H54 (cell line): ENCODE results near the gene RASSF8.

Experiments
- DNase-seq: peaks from one replicate; pipeline ENCODE4 v3.0.0; 2011; ENCODE audit warnings: low spot score, mixed read lengths; ENCODE audit not compliant: insufficient read length
- FAIRE-seq: peaks from 3 replicates; lab custom pipeline; 2011; peaks lifted over from hg19 to GRCh38; lab: Jason Lieb, UNC
- POLR2A ChIP-seq: IDR thresholded peaks from 2 replicates; pipeline ENCODE4 v1.6.1; 2011; ENCODE audit warnings: low read depth, mild to moderate bottlenecking, low read length

The RASSF8 gene

DNA sequence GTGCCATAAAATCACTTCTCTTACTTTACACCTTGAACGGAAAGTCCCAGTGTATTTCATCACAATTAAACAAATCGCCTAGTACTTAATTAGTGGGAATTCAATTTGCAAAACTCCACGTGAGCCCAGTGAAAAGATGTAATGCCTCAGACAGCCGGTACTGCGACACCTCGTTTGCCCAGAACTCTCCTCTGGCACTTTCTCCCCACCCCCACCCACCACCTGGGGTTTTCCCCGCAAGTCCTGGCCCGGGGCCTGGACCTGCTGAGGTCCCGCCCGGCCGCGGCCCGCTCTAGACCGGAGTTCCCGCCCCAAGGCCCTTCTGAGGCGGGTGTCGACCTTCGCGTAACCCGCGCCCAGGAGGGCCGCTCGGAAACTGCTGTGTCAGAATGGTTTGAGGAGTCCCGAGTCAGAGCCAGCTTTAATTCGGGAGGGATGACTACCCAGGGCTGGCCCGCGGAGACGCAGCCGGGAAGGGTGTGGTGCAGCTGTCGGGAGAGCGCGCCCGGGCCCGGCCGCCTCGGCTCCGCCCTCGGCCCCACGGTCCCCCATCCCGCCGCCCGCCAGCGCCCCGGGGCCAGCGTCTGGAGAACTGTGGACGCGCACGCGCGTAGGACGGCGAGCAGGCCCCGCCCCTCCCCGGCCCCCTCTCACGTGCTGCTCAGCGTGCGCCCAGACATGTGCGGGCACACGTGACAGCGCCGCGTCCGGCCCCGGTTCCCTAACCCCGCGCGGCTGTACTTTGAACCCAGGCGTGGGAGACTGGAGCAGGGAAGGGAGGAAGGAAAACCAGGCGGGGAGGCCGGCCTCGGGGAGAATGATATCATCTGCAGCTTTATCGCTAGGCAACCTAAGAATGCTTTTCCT is 155.6 kb downstream of the RASSF8 start:
- peak; percentile 67 for TF ChIP-seq POLR2A
- DNase-seq (peak; percentile 86), FAIRE-seq (no peak)

DNA sequence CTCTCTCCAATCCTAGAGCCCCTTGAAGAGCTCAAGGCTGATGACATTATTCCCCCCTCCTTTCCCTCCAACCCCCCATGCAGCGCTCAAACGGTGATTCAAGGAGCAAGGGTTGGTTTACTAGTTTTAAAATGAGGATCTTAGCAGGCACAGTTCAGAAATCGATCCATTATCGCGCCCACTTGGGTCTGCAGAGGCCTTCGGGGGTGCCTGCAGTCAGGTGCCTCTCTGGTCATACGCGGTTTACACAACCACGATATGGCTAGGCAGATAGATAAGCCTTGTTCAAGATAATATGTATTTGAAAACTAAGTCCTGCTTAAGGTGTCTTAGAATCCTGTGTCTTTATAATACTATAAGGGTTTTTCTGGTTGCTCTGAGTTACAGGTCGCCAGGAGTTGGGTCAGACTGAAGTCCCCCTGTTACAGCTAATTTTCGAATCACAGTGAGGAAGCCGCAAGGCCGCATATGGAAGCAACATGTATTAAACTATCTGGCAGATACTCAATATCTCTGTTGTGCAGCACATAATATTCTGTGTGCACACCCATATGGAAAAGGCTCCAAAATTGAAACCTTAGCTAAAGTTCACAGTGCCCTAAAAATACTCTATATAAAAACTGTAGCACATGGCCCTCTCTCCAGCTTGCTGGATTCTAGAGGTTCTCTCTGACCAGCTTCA is 156.4 kb downstream of the RASSF8 start:
- DNase-seq (no peak), FAIRE-seq (no peak)
- TF ChIP-seq POLR2A, result no peak

DNA sequence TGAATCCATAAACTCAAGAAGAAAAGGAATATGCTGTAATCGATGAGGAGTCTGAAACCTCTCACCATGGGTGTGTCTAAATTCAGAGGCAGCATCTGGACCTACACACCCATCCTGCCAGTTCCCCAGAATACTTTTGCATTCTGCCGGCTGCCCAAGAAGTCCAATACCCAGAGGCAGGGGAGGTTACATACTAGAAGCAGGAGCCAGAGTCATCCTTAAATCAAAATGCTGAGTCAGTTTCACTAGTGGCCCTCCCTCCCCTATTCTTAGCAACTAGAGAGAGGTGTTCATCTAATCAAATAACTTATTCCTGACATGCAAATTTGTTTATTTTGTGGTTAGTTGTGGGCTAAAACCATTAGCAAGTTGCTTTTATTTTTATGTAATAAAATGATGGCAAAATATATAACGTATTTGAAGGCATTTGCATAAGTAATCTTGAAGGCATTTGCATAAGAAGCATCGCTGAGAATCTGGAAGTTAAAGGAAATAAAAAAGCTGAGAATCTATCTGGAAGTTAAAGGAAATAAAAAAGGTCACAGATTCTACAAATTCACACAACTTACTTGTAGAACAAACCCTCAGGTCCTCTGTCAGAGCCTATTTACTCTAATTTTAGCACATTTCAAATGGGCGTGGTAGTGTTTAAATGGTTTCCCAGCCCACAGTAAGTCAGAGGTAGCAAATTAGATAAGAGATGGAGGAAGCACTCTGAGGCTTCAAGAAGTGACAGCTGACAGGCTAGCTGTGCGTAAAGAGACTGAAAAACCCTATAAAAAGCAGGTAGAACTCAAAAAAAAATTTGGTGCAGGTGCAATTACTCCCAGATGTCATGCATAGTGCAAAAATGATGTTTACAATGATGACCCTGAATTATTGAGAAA is 158.6 kb downstream of the RASSF8 start:
- no peak for TF ChIP-seq POLR2A
- DNase-seq (no peak), FAIRE-seq (no peak)

DNA sequence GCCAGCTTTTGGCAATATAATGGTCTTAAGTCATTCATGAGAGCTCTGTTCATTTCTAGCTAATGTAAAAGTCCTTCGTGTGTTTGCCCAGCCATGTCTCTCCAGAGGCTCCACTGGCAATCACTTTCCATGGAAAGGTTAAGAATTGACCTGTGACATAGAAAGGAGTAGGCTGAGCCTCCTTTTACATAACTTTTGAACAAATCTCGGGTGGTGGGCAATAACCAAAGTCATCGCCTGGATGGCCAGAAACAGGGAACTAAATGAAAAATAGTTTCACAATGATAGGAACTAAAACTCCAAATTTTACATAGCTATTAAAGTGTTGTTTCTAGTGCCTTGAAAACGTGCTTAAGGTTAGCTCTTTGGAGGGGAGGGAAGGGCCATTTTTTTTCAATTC is 159.8 kb downstream of the RASSF8 start:
- TF ChIP-seq POLR2A, result no peak
- FAIRE-seq, result no peak
- DNase-seq, result no peak

DNA sequence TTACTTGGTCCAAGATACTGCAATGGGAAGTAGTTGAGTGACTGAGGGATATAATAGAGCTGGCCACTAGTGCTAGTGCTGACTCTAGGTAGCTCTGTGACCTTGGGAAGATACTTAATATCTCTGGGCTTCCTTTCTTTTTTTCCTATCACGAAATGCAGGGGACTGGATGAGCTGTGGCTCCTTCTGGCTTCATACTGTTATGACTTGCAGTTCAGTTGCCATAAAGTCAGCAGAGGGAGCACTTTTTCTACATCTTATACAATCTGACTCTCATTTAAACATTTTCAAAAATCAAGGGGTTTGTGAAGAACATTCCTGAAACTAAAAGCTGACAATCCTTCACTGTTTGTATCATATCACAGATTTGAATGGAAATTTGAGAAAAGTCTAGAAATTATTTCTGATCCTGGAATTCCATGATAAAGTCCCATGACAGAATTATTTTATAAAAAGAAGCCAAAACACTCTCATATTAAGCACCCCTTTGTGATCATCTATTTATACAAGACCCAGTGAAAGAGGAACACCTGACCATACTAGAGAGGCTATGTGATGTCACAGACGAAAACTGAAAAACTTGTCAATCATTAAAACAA is 161.0 kb downstream of the RASSF8 start:
- DNase-seq, result peak; percentile 23
- TF ChIP-seq POLR2A, result no peak
- FAIRE-seq, result peak; percentile 81

DNA sequence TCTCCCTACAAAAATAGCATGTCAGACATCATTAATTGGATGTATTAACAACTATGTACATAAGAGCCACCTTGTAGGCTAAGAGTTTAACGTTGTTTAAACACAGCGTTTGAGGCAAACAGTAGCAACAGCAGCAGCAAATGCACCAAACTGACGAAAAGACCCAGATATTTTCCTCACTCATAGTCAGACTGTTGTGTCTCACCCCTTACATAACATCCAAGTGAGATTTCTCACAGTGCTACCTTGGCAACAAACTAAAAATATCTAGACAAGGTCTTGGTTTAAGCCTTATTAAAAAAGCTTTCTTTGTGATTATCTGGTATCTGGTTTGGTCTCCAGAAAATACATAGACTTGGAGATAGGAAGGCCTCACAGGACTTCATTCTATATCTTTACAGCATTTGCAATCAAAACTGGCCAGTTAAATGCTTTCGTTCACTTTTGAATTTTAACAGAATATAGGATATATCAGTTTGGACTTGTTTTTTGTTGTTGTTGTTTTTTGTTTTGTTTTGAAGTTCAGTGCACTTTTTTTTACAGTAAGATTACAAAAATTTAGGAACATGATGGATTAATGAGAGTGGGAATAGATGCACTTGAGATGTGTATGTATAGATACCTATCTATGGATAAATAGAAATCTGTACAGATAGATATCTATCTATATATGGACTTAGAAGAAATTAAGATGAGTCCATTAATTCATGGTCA is 162.2 kb downstream of the RASSF8 start:
- no peak for DNase-seq
- FAIRE-seq, result no peak

DNA sequence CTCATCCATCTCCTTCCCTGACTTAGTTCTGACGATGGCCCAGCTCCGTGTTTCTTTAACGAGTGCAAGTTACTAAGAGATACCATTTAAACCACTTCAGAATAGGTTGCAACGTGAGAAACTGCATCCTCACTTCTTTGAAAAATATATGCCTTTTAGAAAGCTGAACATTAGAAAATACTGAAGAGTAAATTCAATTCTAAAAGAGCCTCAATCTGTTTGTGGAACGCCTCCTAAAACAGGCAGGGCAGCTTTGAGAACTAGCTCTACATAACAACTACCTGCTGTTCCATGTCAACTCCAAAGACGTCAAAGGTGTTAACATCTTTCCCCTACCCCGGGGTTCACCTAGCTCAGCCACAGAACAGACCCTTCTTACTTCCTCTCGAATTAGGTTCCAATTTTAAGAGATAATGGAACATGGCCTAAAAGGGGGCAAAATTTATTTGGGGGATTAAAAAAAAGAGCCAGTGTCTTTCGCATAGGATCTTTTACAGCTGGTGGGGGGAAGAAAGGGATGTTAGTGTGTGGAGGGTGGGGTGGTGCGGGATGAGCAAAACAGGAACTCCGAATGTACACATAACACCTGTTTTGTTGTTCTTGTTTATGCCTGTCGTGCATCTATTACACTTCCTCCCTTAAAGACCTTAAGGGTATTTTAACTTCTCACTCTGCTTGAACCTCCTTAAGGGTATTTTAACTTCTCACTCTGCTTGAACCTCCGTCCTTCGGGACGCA is 163.0 kb downstream of the RASSF8 start:
- TF ChIP-seq POLR2A, result no peak
- no peak for FAIRE-seq

More for the DNA sequence above, 162.2 kb downstream of the RASSF8 start:
- TF ChIP-seq POLR2A, result no peak

DNA sequence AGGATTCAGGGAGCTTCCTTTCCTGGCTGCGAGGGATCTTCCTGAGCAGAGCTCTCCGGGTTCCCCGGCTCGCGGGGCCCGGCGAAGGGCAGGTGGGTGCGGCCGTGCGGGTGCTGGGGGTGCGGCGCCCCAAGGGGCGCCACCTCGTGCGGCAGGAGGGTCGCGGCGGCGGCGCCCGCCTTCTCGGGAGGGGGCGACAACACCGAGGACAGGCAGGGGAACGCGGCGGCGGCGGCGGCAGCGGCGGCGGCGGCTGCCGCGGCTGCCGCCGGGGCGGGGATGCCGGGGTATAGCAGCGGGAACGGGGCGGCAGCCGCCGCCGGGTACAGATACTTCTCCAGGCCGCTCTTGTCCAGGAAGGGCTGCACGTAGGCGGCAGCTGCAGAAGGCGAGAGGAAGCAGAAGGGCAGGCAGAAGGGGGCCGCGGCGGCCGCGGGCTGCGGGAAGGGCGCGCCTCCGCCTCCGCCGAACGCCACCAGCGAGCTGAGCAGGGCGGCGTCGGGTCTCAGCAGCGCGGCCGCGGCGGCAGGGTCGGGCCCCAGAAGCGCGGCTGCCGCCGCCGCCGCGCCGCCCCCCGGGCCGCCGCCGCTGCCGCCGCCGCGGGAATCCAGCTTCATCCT is 163.7 kb downstream of the RASSF8 start:
- DNase-seq (no peak), FAIRE-seq (no peak)
- TF ChIP-seq POLR2A, result no peak

More for the DNA sequence above, 163.0 kb downstream of the RASSF8 start:
- DNase-seq, result no peak

DNA sequence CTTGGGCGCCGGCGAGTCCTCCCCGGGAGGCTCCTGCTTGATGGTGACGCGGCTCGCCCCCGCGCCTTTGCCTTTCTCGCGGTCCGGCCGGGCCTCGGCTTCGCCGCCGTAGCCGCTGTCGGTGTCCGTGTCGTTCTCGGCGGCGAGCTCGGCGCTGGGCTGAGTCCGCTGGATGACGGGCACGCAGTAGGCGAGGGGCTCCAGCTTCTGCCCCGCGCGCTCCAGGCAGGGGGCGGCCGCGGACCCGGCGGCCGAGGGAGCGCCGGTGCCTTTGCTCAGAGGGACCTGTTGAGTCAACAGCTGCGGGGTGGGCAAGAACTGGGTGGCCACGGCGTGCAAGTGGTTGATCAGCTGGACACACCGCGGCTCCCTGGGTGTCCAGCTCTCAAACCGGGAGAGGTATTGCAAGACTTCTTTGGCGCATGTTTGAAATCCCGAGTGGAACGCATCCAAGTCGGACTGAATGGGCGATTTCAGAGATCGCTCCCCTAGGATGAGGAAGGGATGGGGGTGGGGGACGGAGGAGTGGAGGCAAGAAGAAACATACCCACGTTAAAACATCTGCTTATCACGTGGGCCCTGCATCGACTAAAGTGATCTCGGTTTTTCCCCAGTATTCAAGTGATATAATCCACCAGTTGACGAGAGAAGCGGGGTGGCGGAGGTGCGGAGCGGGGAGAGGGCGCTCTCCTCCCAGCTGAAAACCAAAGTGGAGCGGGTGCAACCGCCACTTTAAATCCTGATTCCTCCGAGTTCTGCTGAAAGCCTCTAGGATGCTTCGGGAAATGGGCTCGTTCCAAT is 164.4 kb downstream of the RASSF8 start:
- DNase-seq, result peak; percentile 48
- no peak for FAIRE-seq
- TF ChIP-seq POLR2A, result no peak

DNA sequence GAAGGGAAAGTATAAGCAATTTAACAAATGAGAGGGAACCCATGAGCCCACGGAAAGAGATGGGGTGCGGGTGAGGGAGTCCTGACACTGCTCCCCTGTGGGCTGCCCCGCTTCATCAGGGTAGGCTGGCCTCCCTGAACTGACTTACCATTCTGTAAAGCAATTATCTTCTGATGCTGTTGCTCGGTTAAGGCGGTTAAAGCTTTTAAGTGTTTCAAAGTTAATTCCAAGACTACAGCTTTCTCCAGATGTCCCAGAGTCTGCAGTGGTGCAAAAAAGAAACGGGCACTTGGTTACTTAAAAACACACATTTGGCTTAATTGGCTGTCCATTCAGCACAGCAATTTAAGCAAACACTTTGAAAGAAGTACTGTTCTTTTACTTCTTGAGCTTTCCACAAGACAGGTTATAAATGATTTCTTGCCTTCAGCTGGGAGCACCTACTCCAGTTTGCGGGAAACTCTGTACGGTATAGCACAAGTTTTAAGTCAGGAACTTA is 165.0 kb downstream of the RASSF8 start:
- no peak for DNase-seq
- FAIRE-seq, result no peak
- TF ChIP-seq POLR2A, result no peak
